ACC112 (cell line): ENCODE measurements around the gene WDR88.
"Not testable (repeated sequence)": the region's sequence is repeated elsewhere in the genome, so short reads cannot be mapped to it uniquely, and the experiment has no call there.

Experiments
- H2AFZ ChIP-seq: fragments of 200-600 bp; sonication (generic); one replicate; pipeline ENCODE4 v1.6.0; 2017; ENCODE audit warnings: antibody characterized with exemption, low read length; ENCODE audit not compliant: unreplicated experiment
- H3K27ac ChIP-seq: fragments of 200-600 bp; sonication (generic); 2 replicates; pipeline ENCODE4 v1.5.1; 2014; ENCODE audit warnings: low read depth, mild to moderate bottlenecking, antibody characterized with exemption, low read length, moderate library complexity
- H3K27me3 ChIP-seq: fragments of 200-600 bp; sonication (generic); 2 replicates; pipeline ENCODE4 v1.6.1; 2014; ENCODE audit warnings: mild to moderate bottlenecking, antibody characterized with exemption, low read length, moderate library complexity, mixed read lengths; ENCODE audit not compliant: insufficient read depth
- H3K36me3 ChIP-seq: fragments of 200-600 bp; sonication (generic); 2 replicates; pipeline ENCODE4 v1.6.1; 2016; ENCODE audit warnings: mild to moderate bottlenecking, antibody characterized with exemption, low read length, moderate library complexity, mixed read lengths; ENCODE audit not compliant: insufficient read depth
- H3K4me1 ChIP-seq: fragments of 200-600 bp; sonication (generic); one replicate; pipeline ENCODE4 v1.6.1; 2016; ENCODE audit warnings: low read length, mixed read lengths; ENCODE audit not compliant: insufficient read depth, unreplicated experiment, control insufficient read depth
- H3K4me3 ChIP-seq: fragments of 200-600 bp; sonication (generic); 2 replicates; pipeline ENCODE4 v1.5.1; 2014; ENCODE audit warnings: mild to moderate bottlenecking, low read depth, low read length
- H3K79me2 ChIP-seq: fragments of 200-600 bp; sonication (generic); one replicate; pipeline ENCODE4 v1.6.0; 2016; ENCODE audit warnings: low read length; ENCODE audit not compliant: control insufficient read depth, unreplicated experiment, insufficient read depth

The WDR88 gene

GRCh38 chr19:33212436-33213172 lies 80.7 kb downstream of the WDR88 start:
- Histone ChIP-seq H3K36me3 (no peaks in the 10 kb centered on the region), H3K4me1 (no peaks in the 10 kb centered on the region), H3K27me3 (no peaks in the 10 kb centered on the region), H3K4me3 (no peak overlapping the region), H3K79me2 (no peaks in the 10 kb centered on the region), H3K27ac (no peak overlapping the region), H2AFZ (no peak overlapping the region)

GRCh38 chr19:33214596-33214995 lies 82.7 kb downstream of the WDR88 start:
- Histone ChIP-seq H2AFZ (no peak overlapping the region), H3K4me3 (no peak overlapping the region), H3K27me3 (no peaks in the 10 kb centered on the region), H3K36me3 (no peaks in the 10 kb centered on the region), H3K4me1 (no peaks in the 10 kb centered on the region), H3K79me2 (no peaks in the 10 kb centered on the region), H3K27ac (no peak overlapping the region)

- H3K4me1 ChIP-seq: no peaks in the 10 kb centered on the region
- no peak overlapping the region for H3K27ac ChIP-seq
- no peaks in the 10 kb centered on the region for H3K36me3 ChIP-seq
- no peaks in the 10 kb centered on the region for H3K27me3 ChIP-seq
- H3K79me2 ChIP-seq: no peaks in the 10 kb centered on the region
- H2AFZ ChIP-seq: no peak overlapping the region
- H3K4me3 ChIP-seq: no peak overlapping the region
Observed at GRCh38 chr19:33215438-33216197, 83.7 kb downstream of the WDR88 start.

- H3K79me2 ChIP-seq: no peaks in the 10 kb centered on the region
- H3K27me3 ChIP-seq: no peaks in the 10 kb centered on the region
- no peak overlapping the region for H2AFZ ChIP-seq
- no peaks in the 10 kb centered on the region for H3K36me3 ChIP-seq
- H3K27ac ChIP-seq: no peak overlapping the region
- H3K4me3 ChIP-seq: no peak overlapping the region
- H3K4me1 ChIP-seq: no peaks in the 10 kb centered on the region
Observed at GRCh38 chr19:33216198-33216830, 84.4 kb downstream of the WDR88 start.

- Histone ChIP-seq H3K4me3 (no peak overlapping the region), H3K27me3 (0 out of 2 replicates have a peak, but pooled peaks cover 3% of the 10 kb centered on the region)
Observed at GRCh38 chr19:33217881-33218280, 86.0 kb downstream of the WDR88 start.

GRCh38 chr19:33219261-33219815 lies 87.4 kb downstream of the WDR88 start:
- no peak overlapping the region for H3K4me3 ChIP-seq
- H3K27ac ChIP-seq: no peak overlapping the region
- no peaks in the 10 kb centered on the region for H3K79me2 ChIP-seq
- no peaks in the 10 kb centered on the region for H3K4me1 ChIP-seq
- H2AFZ ChIP-seq: no peak overlapping the region
- H3K27me3 ChIP-seq: peaks cover 7% of the 10 kb centered on the region; the same call in 1 of the 2 replicates
- H3K36me3 ChIP-seq: no peaks in the 10 kb centered on the region

More at GRCh38 chr19:33217881-33218280, 86.0 kb downstream of the WDR88 start:
- no peak overlapping the region for H2AFZ ChIP-seq
- H3K4me1 ChIP-seq: no peaks in the 10 kb centered on the region
- no peak overlapping the region for H3K27ac ChIP-seq
- no peaks in the 10 kb centered on the region for H3K36me3 ChIP-seq
- no peaks in the 10 kb centered on the region for H3K79me2 ChIP-seq

- Histone ChIP-seq H3K79me2 (no peaks in the 10 kb centered on the region), H2AFZ (no peak overlapping the region), H3K36me3 (no peaks in the 10 kb centered on the region), H3K27ac (no peak overlapping the region), H3K4me3 (no peak overlapping the region), H3K27me3 (peaks cover 15% of the 10 kb centered on the region), H3K4me1 (no peaks in the 10 kb centered on the region)
Observed at GRCh38 chr19:33220115-33220514, 88.2 kb downstream of the WDR88 start.

- peaks cover 20% of the 10 kb centered on the region for H3K27me3 ChIP-seq
- no peak overlapping the region for H3K4me3 ChIP-seq
- H2AFZ ChIP-seq: no peak overlapping the region
Observed at GRCh38 chr19:33220735-33221134, 88.8 kb downstream of the WDR88 start.

GRCh38 chr19:33221638-33222037 lies 89.7 kb downstream of the WDR88 start:
- no peaks in the 10 kb centered on the region for H3K79me2 ChIP-seq
- H3K36me3 ChIP-seq: no peaks in the 10 kb centered on the region
- no peak overlapping the region for H3K27ac ChIP-seq
- no peak overlapping the region for H3K4me3 ChIP-seq
- H2AFZ ChIP-seq: no peak overlapping the region
- peaks cover 29% of the 10 kb centered on the region for H3K27me3 ChIP-seq
- no peaks in the 10 kb centered on the region for H3K4me1 ChIP-seq

More at GRCh38 chr19:33220735-33221134, 88.8 kb downstream of the WDR88 start:
- no peaks in the 10 kb centered on the region for H3K4me1 ChIP-seq
- H3K27ac ChIP-seq: no peak overlapping the region
- H3K36me3 ChIP-seq: no peaks in the 10 kb centered on the region
- H3K79me2 ChIP-seq: no peaks in the 10 kb centered on the region

GRCh38 chr19:33222255-33222654 lies 90.3 kb downstream of the WDR88 start:
- not testable (repeated sequence) for H2AFZ ChIP-seq, H3K4me1 ChIP-seq, H3K27ac ChIP-seq, H3K79me2 ChIP-seq, H3K4me3 ChIP-seq, H3K36me3 ChIP-seq
- peaks cover 35% of the 10 kb centered on the region for H3K27me3 ChIP-seq
